Measurements from ENCODE around the gene SSH2.
"Not testable (repeated sequence)": the region's sequence is repeated elsewhere in the genome, so short reads cannot be mapped to it uniquely, and the experiment has no call there.

Gene SSH2

GRCh38 chr17:29874358-29874757 lies 55.7 kb downstream of the SSH2 start:
- DNase-seq (ENCODE audit: low spot score); H3K4me1 Mint-ChIP-seq (ENCODE audit: low read depth); H3K27me3 Mint-ChIP-seq (ENCODE audit: low read depth); H3K27ac Mint-ChIP-seq; H3K36me3 Mint-ChIP-seq (ENCODE audit: low read depth); H3K4me3 Mint-ChIP-seq; H3K9me3 Mint-ChIP-seq: not testable (repeated sequence)

- Mint-ChIP-seq H3K4me1 (ENCODE audit: low read depth) (peaks cover 2% of the 10 kb centered on the region), H3K9me3 (no peaks in the 10 kb centered on the region), H3K27ac (no peak overlapping the region), H3K4me3 (no peak overlapping the region), H3K27me3 (ENCODE audit: low read depth) (no peaks in the 10 kb centered on the region), H3K36me3 (ENCODE audit: low read depth) (peaks cover 2% of the 10 kb centered on the region)
- no peak for DNase-seq (ENCODE audit: low spot score)
Measured at GRCh38 chr17:29873476-29873875, 56.6 kb downstream of the SSH2 start.

GRCh38 chr17:29870836-29871465 lies 59.1 kb downstream of the SSH2 start:
- no peaks in the 10 kb centered on the region for H3K9me3 Mint-ChIP-seq
- no peak overlapping the region for H3K4me3 Mint-ChIP-seq
- no peak overlapping the region for H3K27ac Mint-ChIP-seq
- peaks cover 4% of the 10 kb centered on the region for H3K4me1 Mint-ChIP-seq (ENCODE audit: low read depth)
- no peak for DNase-seq (ENCODE audit: low spot score)
- no peaks in the 10 kb centered on the region for H3K36me3 Mint-ChIP-seq (ENCODE audit: low read depth)
- no peaks in the 10 kb centered on the region for H3K27me3 Mint-ChIP-seq (ENCODE audit: low read depth)

- Mint-ChIP-seq H3K4me3 (no peak overlapping the region), H3K4me1 (ENCODE audit: low read depth) (peaks cover 4% of the 10 kb centered on the region), H3K27me3 (ENCODE audit: low read depth) (no peaks in the 10 kb centered on the region), H3K27ac (no peak overlapping the region), H3K36me3 (ENCODE audit: low read depth) (no peaks in the 10 kb centered on the region), H3K9me3 (no peaks in the 10 kb centered on the region)
- DNase-seq (ENCODE audit: low spot score), result no peak
Measured at GRCh38 chr17:29867643-29868181, 62.3 kb downstream of the SSH2 start.

- peaks cover 4% of the 10 kb centered on the region for H3K4me1 Mint-ChIP-seq (ENCODE audit: low read depth)
- no peak overlapping the region for H3K4me3 Mint-ChIP-seq
- no peak overlapping the region for H3K27ac Mint-ChIP-seq
- no peak for DNase-seq (ENCODE audit: low spot score)
- H3K27me3 Mint-ChIP-seq (ENCODE audit: low read depth), result no peaks in the 10 kb centered on the region
- no peaks in the 10 kb centered on the region for H3K9me3 Mint-ChIP-seq
- H3K36me3 Mint-ChIP-seq (ENCODE audit: low read depth), result peaks cover 2% of the 10 kb centered on the region
Measured at GRCh38 chr17:29866746-29867404, 63.2 kb downstream of the SSH2 start.

GRCh38 chr17:29864615-29865014 lies 65.4 kb downstream of the SSH2 start:
- Mint-ChIP-seq H3K4me1 (ENCODE audit: low read depth) (peaks cover 4% of the 10 kb centered on the region), H3K4me3 (no peak overlapping the region), H3K27me3 (ENCODE audit: low read depth) (no peaks in the 10 kb centered on the region), H3K9me3 (peaks cover under 1% of the 10 kb centered on the region), H3K27ac (no peak overlapping the region), H3K36me3 (ENCODE audit: low read depth) (peaks cover 6% of the 10 kb centered on the region)
- no peak for DNase-seq (ENCODE audit: low spot score)

- DNase-seq (ENCODE audit: low spot score); H3K27ac Mint-ChIP-seq; H3K9me3 Mint-ChIP-seq; H3K27me3 Mint-ChIP-seq (ENCODE audit: low read depth); H3K4me1 Mint-ChIP-seq (ENCODE audit: low read depth); H3K4me3 Mint-ChIP-seq; H3K36me3 Mint-ChIP-seq (ENCODE audit: low read depth): not testable (repeated sequence)
Measured at GRCh38 chr17:29864123-29864522, 65.9 kb downstream of the SSH2 start.

- no peaks in the 10 kb centered on the region for H3K27me3 Mint-ChIP-seq (ENCODE audit: low read depth)
- no peak for DNase-seq (ENCODE audit: low spot score)
- H3K4me1 Mint-ChIP-seq (ENCODE audit: low read depth), result peaks cover 4% of the 10 kb centered on the region
- H3K27ac Mint-ChIP-seq, result no peak overlapping the region
- peaks cover 10% of the 10 kb centered on the region for H3K9me3 Mint-ChIP-seq
- no peak overlapping the region for H3K4me3 Mint-ChIP-seq
- peaks cover 9% of the 10 kb centered on the region for H3K36me3 Mint-ChIP-seq (ENCODE audit: low read depth)
Measured at GRCh38 chr17:29862951-29863350, 67.1 kb downstream of the SSH2 start.

- Mint-ChIP-seq H3K4me3 (no peak overlapping the region), H3K4me1 (ENCODE audit: low read depth) (peaks cover under 1% of the 10 kb centered on the region), H3K36me3 (ENCODE audit: low read depth) (peaks cover 9% of the 10 kb centered on the region), H3K9me3 (peaks cover 15% of the 10 kb centered on the region), H3K27me3 (ENCODE audit: low read depth) (no peaks in the 10 kb centered on the region), H3K27ac (no peak overlapping the region)
- DNase-seq (ENCODE audit: low spot score), result no peak
Measured at GRCh38 chr17:29862127-29862526, 67.9 kb downstream of the SSH2 start.

- not testable (repeated sequence) for H3K4me3 Mint-ChIP-seq; DNase-seq (ENCODE audit: low spot score)
Measured at GRCh38 chr17:29859445-29859844, 70.6 kb downstream of the SSH2 start.

GRCh38 chr17:29857823-29858222 lies 72.2 kb downstream of the SSH2 start:
- Mint-ChIP-seq H3K27ac (no peak overlapping the region), H3K4me1 (ENCODE audit: low read depth) (no peaks in the 10 kb centered on the region), H3K36me3 (ENCODE audit: low read depth) (peaks cover 9% of the 10 kb centered on the region), H3K9me3 (peaks cover 18% of the 10 kb centered on the region), H3K4me3 (no peak overlapping the region), H3K27me3 (ENCODE audit: low read depth) (no peaks in the 10 kb centered on the region)
- no peak for DNase-seq (ENCODE audit: low spot score)

More at GRCh38 chr17:29859445-29859844, 70.6 kb downstream of the SSH2 start:
- H3K9me3 Mint-ChIP-seq, result peaks cover 18% of the 10 kb centered on the region
- H3K27ac Mint-ChIP-seq; H3K27me3 Mint-ChIP-seq (ENCODE audit: low read depth); H3K36me3 Mint-ChIP-seq (ENCODE audit: low read depth); H3K4me1 Mint-ChIP-seq (ENCODE audit: low read depth): not testable (repeated sequence)

GRCh38 chr17:29857105-29857504 lies 72.9 kb downstream of the SSH2 start:
- H3K27me3 Mint-ChIP-seq (ENCODE audit: low read depth); H3K27ac Mint-ChIP-seq; H3K4me1 Mint-ChIP-seq (ENCODE audit: low read depth); DNase-seq (ENCODE audit: low spot score); H3K36me3 Mint-ChIP-seq (ENCODE audit: low read depth); H3K4me3 Mint-ChIP-seq: not testable (repeated sequence)
- peaks cover 18% of the 10 kb centered on the region for H3K9me3 Mint-ChIP-seq

- Mint-ChIP-seq H3K4me3 (no peak overlapping the region), H3K27me3 (ENCODE audit: low read depth) (no peaks in the 10 kb centered on the region), H3K27ac (no peak overlapping the region), H3K4me1 (ENCODE audit: low read depth) (no peaks in the 10 kb centered on the region), H3K36me3 (ENCODE audit: low read depth) (peaks cover 6% of the 10 kb centered on the region), H3K9me3 (peaks cover 18% of the 10 kb centered on the region)
- DNase-seq (ENCODE audit: low spot score), result no peak
Measured at GRCh38 chr17:29855686-29856085, 74.3 kb downstream of the SSH2 start.

- Mint-ChIP-seq H3K36me3 (ENCODE audit: low read depth) (peaks cover 1% of the 10 kb centered on the region), H3K9me3 (no peaks in the 10 kb centered on the region), H3K4me1 (ENCODE audit: low read depth) (no peaks in the 10 kb centered on the region), H3K4me3 (no peak overlapping the region), H3K27ac (no peak overlapping the region), H3K27me3 (ENCODE audit: low read depth) (no peaks in the 10 kb centered on the region)
- no peak for DNase-seq (ENCODE audit: low spot score)
Measured at GRCh38 chr17:29848737-29849136, 81.3 kb downstream of the SSH2 start.
